MM.1S (cell line): ENCODE results near the gene KDM4C.

ENCODE experiments used
- DNase-seq: peaks from one replicate; pipeline ENCODE4 v3.0.0-alpha.2; 2015
- H2AFZ ChIP-seq: fragments of 300-600 bp; sonication (generic); 2 replicates; pipeline ENCODE4 v1.6.0; 2016; ENCODE audit warnings: antibody characterized with exemption, low read length
- H3F3A ChIP-seq: fragments of 300-600 bp; sonication (generic); 2 replicates; pipeline ENCODE4 v1.6.1; 2016; ENCODE audit warnings: mild to moderate bottlenecking, antibody characterized with exemption, low read length, moderate library complexity, mixed read lengths; ENCODE audit not compliant: insufficient read depth
- H3K27ac ChIP-seq: fragments of 300-600 bp; sonication (generic); 2 replicates; pipeline ENCODE4 v1.5.1; 2016; ENCODE audit warnings: mild to moderate bottlenecking, low read length
- H3K27me3 ChIP-seq: fragments of 300-600 bp; sonication (generic); replicated peaks from 2 replicates; pipeline ENCODE4 v1.6.0; 2016; ENCODE audit warnings: low read length; ENCODE audit not compliant: insufficient read depth
- H3K36me3 ChIP-seq: fragments of 300-600 bp; sonication (generic); replicated peaks from 2 replicates; pipeline ENCODE4 v1.6.1; 2016; ENCODE audit warnings: mild to moderate bottlenecking, low read length, mixed read lengths; ENCODE audit not compliant: insufficient read depth
- H3K4me1 ChIP-seq: fragments of 300-600 bp; sonication (generic); 2 replicates; pipeline ENCODE4 v1.6.1; 2016; ENCODE audit warnings: low read length, mixed read lengths
- H3K4me2 ChIP-seq: fragments of 300-600 bp; sonication (generic); 2 replicates; pipeline ENCODE4 v1.6.0; 2016; ENCODE audit warnings: low read depth, low read length
- H3K4me3 ChIP-seq: fragments of 300-600 bp; sonication (generic); 2 replicates; pipeline ENCODE4 v1.5.1; 2016; ENCODE audit warnings: low read length, mixed read lengths
- H3K79me2 ChIP-seq: fragments of 300-600 bp; sonication (generic); 2 replicates; pipeline ENCODE4 v1.6.1; 2016; ENCODE audit warnings: mixed run types, low read length, mixed read lengths
- H3K9ac ChIP-seq: fragments of 300-600 bp; sonication (generic); 2 replicates; pipeline ENCODE4 v1.6.1; 2016; ENCODE audit warnings: low read length, mixed read lengths
- H3K9me2 ChIP-seq: fragments of 300-600 bp; sonication (generic); replicated peaks from 2 replicates; pipeline ENCODE4 v1.6.1; 2016; ENCODE audit warnings: mild to moderate bottlenecking, low read length, mixed read lengths; ENCODE audit not compliant: insufficient read depth
- H3K9me3 ChIP-seq: fragments of 300-600 bp; sonication (generic); replicated peaks from 2 replicates; pipeline ENCODE4 v1.6.1; 2016; ENCODE audit warnings: mild to moderate bottlenecking, low read length, mixed read lengths; ENCODE audit not compliant: insufficient read depth
- H4K20me1 ChIP-seq: fragments of 300-600 bp; sonication (generic); 2 replicates; pipeline ENCODE4 v1.6.1; 2016; ENCODE audit warnings: mild to moderate bottlenecking, low read length, moderate library complexity, mixed read lengths; ENCODE audit not compliant: insufficient read depth
- EZH2 ChIP-seq: fragments of 300-600 bp; sonication (generic); optimal IDR thresholded peaks from 2 replicates; pipeline ENCODE3; 2017; ENCODE audit warnings: low read depth, mild to moderate bottlenecking, antibody characterized with exemption, low read length, mixed read lengths
- EZH2phosphoT487 ChIP-seq: fragments of 300-600 bp; sonication (generic); IDR thresholded peaks from 2 replicates; pipeline ENCODE4 v1.6.1; 2018; ENCODE audit warnings: antibody characterized with exemption, low read length
- TF ChIP-seq, protein P1 (sequence below): fragments of 300-600 bp; sonication (generic); IDR thresholded peaks from 2 replicates; pipeline ENCODE4 v1.5.1; 2016; ENCODE audit warnings: antibody characterized with exemption, low read length, mixed read lengths

KDM4C gene

DNA sequence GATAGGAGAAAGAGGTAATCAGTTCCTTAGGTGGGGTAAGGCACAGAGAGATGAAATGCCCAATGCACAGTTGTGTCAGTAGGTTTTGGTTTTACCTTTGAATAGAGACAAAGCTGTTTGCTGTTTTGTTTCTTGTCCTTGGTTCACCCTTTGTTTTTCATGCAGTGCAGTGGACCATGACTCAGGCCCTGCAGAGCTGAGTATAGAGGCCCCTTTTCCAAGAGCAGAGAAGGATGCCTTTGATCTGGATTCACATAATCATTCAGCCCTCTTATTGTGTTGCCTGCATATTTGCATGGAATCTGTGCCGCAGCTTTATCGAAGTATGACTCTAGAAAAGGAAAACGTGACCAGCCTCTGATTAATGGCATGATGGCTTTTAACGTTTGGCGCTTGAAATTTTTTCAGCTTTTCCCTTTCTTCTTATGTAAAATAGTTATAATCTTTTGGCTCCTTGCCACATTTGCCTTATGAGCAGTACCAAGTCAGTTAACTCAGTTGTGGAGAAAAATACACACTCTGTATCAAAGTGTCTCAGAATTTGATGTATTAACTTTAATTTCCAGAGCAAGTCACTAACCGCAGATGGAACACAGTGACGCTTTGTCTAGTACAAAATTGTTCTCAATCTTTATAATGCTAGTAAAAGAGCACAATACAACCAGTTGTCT lies 197.6 kb downstream of the KDM4C start:
- no peaks in the 10 kb centered on the region for H3K36me3 ChIP-seq
- no peaks in the 10 kb centered on the region for H3K79me2 ChIP-seq
- no peak overlapping the region for H2AFZ ChIP-seq
- H3K9me2 ChIP-seq, result no peaks in the 10 kb centered on the region
- no peak for DNase-seq
- no peak overlapping the region for H3K4me3 ChIP-seq
- no peak for TF ChIP-seq EZH2
- TF ChIP-seq, protein P1, sequence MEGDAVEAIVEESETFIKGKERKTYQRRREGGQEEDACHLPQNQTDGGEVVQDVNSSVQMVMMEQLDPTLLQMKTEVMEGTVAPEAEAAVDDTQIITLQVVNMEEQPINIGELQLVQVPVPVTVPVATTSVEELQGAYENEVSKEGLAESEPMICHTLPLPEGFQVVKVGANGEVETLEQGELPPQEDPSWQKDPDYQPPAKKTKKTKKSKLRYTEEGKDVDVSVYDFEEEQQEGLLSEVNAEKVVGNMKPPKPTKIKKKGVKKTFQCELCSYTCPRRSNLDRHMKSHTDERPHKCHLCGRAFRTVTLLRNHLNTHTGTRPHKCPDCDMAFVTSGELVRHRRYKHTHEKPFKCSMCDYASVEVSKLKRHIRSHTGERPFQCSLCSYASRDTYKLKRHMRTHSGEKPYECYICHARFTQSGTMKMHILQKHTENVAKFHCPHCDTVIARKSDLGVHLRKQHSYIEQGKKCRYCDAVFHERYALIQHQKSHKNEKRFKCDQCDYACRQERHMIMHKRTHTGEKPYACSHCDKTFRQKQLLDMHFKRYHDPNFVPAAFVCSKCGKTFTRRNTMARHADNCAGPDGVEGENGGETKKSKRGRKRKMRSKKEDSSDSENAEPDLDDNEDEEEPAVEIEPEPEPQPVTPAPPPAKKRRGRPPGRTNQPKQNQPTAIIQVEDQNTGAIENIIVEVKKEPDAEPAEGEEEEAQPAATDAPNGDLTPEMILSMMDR, result no peak
- no peak for TF ChIP-seq EZH2phosphoT487
- no peaks in the 10 kb centered on the region for H4K20me1 ChIP-seq
- no peaks in the 10 kb centered on the region for H3F3A ChIP-seq
- H3K27ac ChIP-seq, result no peak overlapping the region
- no peaks in the 10 kb centered on the region for H3K9me3 ChIP-seq
- H3K4me1 ChIP-seq, result no peaks in the 10 kb centered on the region
- no peak overlapping the region for H3K4me2 ChIP-seq
- no peak overlapping the region for H3K9ac ChIP-seq
- no peaks in the 10 kb centered on the region for H3K27me3 ChIP-seq

DNA sequence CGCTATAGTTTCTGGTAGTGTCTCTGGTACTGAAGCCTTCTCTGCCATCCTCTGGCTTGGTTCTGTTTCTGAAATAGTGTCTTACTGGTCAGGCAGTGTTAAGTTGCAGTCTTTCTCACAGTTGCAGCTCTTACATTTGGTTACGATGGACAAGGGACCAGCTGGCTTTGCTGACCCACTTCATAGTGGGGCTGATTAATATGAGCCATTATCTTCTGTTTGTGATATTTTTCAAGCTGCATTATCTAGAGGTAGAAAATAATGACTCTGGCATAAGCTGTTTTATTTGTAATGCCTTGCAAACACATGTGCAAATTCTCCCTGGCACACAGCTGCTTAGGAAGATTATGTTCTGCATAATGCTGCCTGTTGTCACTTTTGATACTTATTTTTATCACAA lies 199.1 kb downstream of the KDM4C start:
- H3K4me3 ChIP-seq, result no peak overlapping the region
- H3K9me3 ChIP-seq, result no peaks in the 10 kb centered on the region
- H3K27me3 ChIP-seq, result no peaks in the 10 kb centered on the region
- no peak overlapping the region for H3K4me2 ChIP-seq
- no peaks in the 10 kb centered on the region for H3K36me3 ChIP-seq
- H3K4me1 ChIP-seq, result no peaks in the 10 kb centered on the region
- no peak overlapping the region for H2AFZ ChIP-seq
- DNase-seq, result no peak
- no peak overlapping the region for H3K9ac ChIP-seq
- no peaks in the 10 kb centered on the region for H4K20me1 ChIP-seq
- TF ChIP-seq EZH2phosphoT487 (no peak), EZH2 (no peak)
- TF ChIP-seq, protein P1, result no peak
- no peaks in the 10 kb centered on the region for H3K79me2 ChIP-seq
- H3K27ac ChIP-seq, result no peak overlapping the region
- no peaks in the 10 kb centered on the region for H3F3A ChIP-seq
- no peaks in the 10 kb centered on the region for H3K9me2 ChIP-seq

GRCh38 chr9:6959270-6960000 lies 201.7 kb downstream of the KDM4C start:
- H3K4me3 ChIP-seq, result no peak overlapping the region
- H3F3A ChIP-seq, result no peaks in the 10 kb centered on the region
- no peaks in the 10 kb centered on the region for H3K9me3 ChIP-seq
- no peak overlapping the region for H3K9ac ChIP-seq
- H3K4me1 ChIP-seq, result no peaks in the 10 kb centered on the region
- H3K36me3 ChIP-seq, result no peaks in the 10 kb centered on the region
- no peak for TF ChIP-seq EZH2phosphoT487
- TF ChIP-seq, protein P1, result no peak
- TF ChIP-seq EZH2, result no peak
- no peak overlapping the region for H3K27ac ChIP-seq
- H4K20me1 ChIP-seq, result no peaks in the 10 kb centered on the region
- H2AFZ ChIP-seq, result no peak overlapping the region
- DNase-seq, result no peak
- no peaks in the 10 kb centered on the region for H3K79me2 ChIP-seq
- H3K9me2 ChIP-seq, result no peaks in the 10 kb centered on the region
- H3K4me2 ChIP-seq, result no peak overlapping the region
- H3K27me3 ChIP-seq, result no peaks in the 10 kb centered on the region
